Fibroblast of upper back skin (primary cell): ENCODE measurements around the gene AMIGO2.
A peak's percentile ranks its signal among the peaks of the same experiment; 100 is the strongest.
"Not testable (repeated sequence)": the region's sequence is repeated elsewhere in the genome, so short reads cannot be mapped to it uniquely, and the experiment has no call there.

ENCODE experiments used
- DNase-seq: peaks from one replicate; pipeline ENCODE4 v3.0.0-alpha.2; 2013

Gene AMIGO2

GRCh38 chr12:47079468-47079980, at the start of gene AMIGO2, which contains the start of gene PCED1B:
Gene AMIGO2 (minus strand): TSS chr12:47079959. CDS start chr12:47079002, 957 bp downstream.
Gene PCED1B (plus strand): TSS chr12:47079621. CDS start chr12:47235064, 155,443 bp downstream.
- DNase-seq: peak; percentile 77

GRCh38 chr12:47126246-47126645, 46.5 kb upstream of the AMIGO2 start:
- no peak for DNase-seq

GRCh38 chr12:47124451-47124850, 44.7 kb upstream of the AMIGO2 start:
- DNase-seq: peak; percentile 28

GRCh38 chr12:47123730-47124129, 44.0 kb upstream of the AMIGO2 start:
- DNase-seq: no peak

GRCh38 chr12:47122602-47123001, 42.8 kb upstream of the AMIGO2 start:
- peak; percentile 43 for DNase-seq

- DNase-seq: no peak
These were observed 41.4 kb upstream of the AMIGO2 start for GRCh38 chr12:47121146-47121545.

- no peak for DNase-seq
These were observed 41.0 kb upstream of the AMIGO2 start for GRCh38 chr12:47120736-47121135.

GRCh38 chr12:47117305-47117704, 37.5 kb upstream of the AMIGO2 start:
- DNase-seq: not testable (repeated sequence)

- peak; percentile 32 for DNase-seq
These were observed 34.7 kb upstream of the AMIGO2 start for GRCh38 chr12:47114481-47114892.

GRCh38 chr12:47112679-47113078, 32.9 kb upstream of the AMIGO2 start:
- DNase-seq: no peak

GRCh38 chr12:47111854-47112253, 32.1 kb upstream of the AMIGO2 start:
- no peak for DNase-seq

- no peak for DNase-seq
These were observed 31.6 kb upstream of the AMIGO2 start for GRCh38 chr12:47111392-47111778.

- DNase-seq: no peak
These were observed 31.1 kb upstream of the AMIGO2 start for GRCh38 chr12:47110718-47111391.

GRCh38 chr12:47110011-47110541, 30.3 kb upstream of the AMIGO2 start:
- DNase-seq: no peak

- DNase-seq: no peak
These were observed 28.2 kb upstream of the AMIGO2 start for GRCh38 chr12:47107926-47108325.

GRCh38 chr12:47107446-47107845, 27.7 kb upstream of the AMIGO2 start:
- DNase-seq: no peak

- DNase-seq: no peak
These were observed 26.3 kb upstream of the AMIGO2 start for GRCh38 chr12:47105914-47106674.

GRCh38 chr12:47102845-47103651, 23.3 kb upstream of the AMIGO2 start:
- DNase-seq: peak; percentile 92

- no peak for DNase-seq
These were observed 22.6 kb upstream of the AMIGO2 start for GRCh38 chr12:47102406-47102805.

- peak; percentile 73 for DNase-seq
These were observed 20.4 kb upstream of the AMIGO2 start for GRCh38 chr12:47100160-47100559.

GRCh38 chr12:47099610-47100009, 19.9 kb upstream of the AMIGO2 start:
- DNase-seq: no peak

GRCh38 chr12:47098099-47098498, 18.3 kb upstream of the AMIGO2 start:
- no peak for DNase-seq
